ENCODE measurements around the gene GNB1L. TPM values are rescaled to one million over a fixed set of nuclear protein-coding genes. Genes with fewer than 3 reads are reported as not detected.

The GNB1L gene
- total and polyA plus RNA-seq, 2 of the 13 experiments (the other 11 are each of a cell fraction or from before 2014, with no cell fraction given), result 2.5 to 7.4 TPM

GRCh38 chr22:19891317-19892256 lies 36.9 kb upstream of the GNB1L start (continued):
- TF ChIP-seq SP2 (CRISPR knock-in tag; IDR thresholded peaks at IDR 0.05) (0 out of 2 replicates have a peak, but pooled peaks have one; percentile 12), ZNF33A (CRISPR knock-in tag; IDR thresholded peaks at IDR 0.05; ENCODE audit: borderline replicate concordance) (0 out of 2 replicates have a peak, but pooled peaks have one; percentile 63), FOXJ3 (CRISPR knock-in tag; IDR thresholded peaks at IDR 0.05; ENCODE audit: borderline replicate concordance) (0 out of 2 replicates have a peak, but pooled peaks have one; percentile 9), ZNF740 (CRISPR knock-in tag; IDR thresholded peaks at IDR 0.05) (no peak), ZBTB4 (CRISPR knock-in tag; IDR thresholded peaks at IDR 0.05; ENCODE audit: borderline replicate concordance) (peak; percentile 86; the same call in 1 of the 2 replicates), ZNF142 (CRISPR knock-in tag; IDR thresholded peaks at IDR 0.05) (peak; percentile 34; the same call in 1 of the 2 replicates), SOX13 (IDR thresholded peaks at IDR 0.05) (peak; percentile 47; the same call in 1 of the 2 replicates), SOX13 (CRISPR knock-in tag; conservative IDR thresholded peaks at IDR 0.05 in 1 of 2, IDR thresholded peaks at IDR 0.05 in 1 of 2) (peak in 1 of 2 experiments; percentile 80; a peak in 2 of 4 replicates), CTCF (CRISPR knock-in tag; IDR thresholded peaks at IDR 0.05) (peak; percentile 6; the same call in 1 of the 2 replicates), AGO2 (optimal IDR thresholded peaks at IDR 0.05; ENCODE audit: low read depth, low read length) (peak; percentile 24), HOXA9 (CRISPR knock-in tag; IDR thresholded peaks at IDR 0.05; ENCODE audit: borderline replicate concordance) (no peak), PITX1 (CRISPR knock-in tag; IDR thresholded peaks at IDR 0.05) (peak; percentile 23; the same call in 1 of the 2 replicates), TEAD2 (CRISPR knock-in tag; IDR thresholded peaks at IDR 0.05) (no peak), ZFP90 (CRISPR knock-in tag; IDR thresholded peaks at IDR 0.05; ENCODE audit: borderline replicate concordance) (peak; percentile 6; the same call in 1 of the 2 replicates), FOXK2 (IDR thresholded peaks at IDR 0.05) (no peak)

All from HepG2 (cell line).